Measurements from ENCODE around the gene RTEL1.

Gene RTEL1

DNA sequence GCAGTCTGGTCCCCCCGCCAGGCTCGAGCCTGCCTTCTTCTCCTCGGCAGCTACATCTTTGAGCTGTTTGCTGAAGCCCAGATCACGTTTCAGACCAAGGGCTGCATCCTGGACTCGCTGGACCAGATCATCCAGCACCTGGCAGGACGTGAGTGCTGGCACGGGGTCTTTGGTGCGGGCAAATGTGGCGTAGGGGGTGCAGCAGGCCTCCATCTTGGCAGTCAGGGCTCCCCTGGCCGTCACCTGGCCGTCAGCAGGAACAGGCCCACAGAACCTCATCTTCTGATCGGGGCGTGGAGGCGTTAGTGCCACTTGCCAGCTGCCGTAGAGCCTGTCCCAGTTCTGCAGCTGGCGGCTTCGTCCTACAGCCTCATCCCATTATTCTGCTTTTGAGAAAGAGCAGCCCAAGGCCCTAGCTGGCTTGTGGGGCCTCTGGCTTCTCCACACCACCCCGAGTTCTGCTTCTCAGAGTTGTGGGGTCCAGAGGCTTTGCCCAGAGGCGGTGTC is 21.7 kb downstream of the RTEL1 start:
- TF ChIP-seq, protein P1, sequence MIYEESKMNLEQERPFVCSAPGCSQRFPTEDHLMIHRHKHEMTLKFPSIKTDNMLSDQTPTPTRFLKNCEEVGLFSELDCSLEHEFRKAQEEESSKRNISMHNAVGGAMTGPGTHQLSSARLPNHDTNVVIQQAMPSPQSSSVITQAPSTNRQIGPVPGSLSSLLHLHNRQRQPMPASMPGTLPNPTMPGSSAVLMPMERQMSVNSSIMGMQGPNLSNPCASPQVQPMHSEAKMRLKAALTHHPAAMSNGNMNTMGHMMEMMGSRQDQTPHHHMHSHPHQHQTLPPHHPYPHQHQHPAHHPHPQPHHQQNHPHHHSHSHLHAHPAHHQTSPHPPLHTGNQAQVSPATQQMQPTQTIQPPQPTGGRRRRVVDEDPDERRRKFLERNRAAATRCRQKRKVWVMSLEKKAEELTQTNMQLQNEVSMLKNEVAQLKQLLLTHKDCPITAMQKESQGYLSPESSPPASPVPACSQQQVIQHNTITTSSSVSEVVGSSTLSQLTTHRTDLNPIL (CRISPR knock-in tag; IDR thresholded peaks at IDR 0.05; ENCODE audit: low read depth): no peak
- TF ChIP-seq BACH2 (CRISPR knock-in tag; IDR thresholded peaks at IDR 0.05; ENCODE audit: borderline replicate concordance) (no peak), ZFP30 (CRISPR knock-in tag; IDR thresholded peaks at IDR 0.05) (no peak), ESRRG (CRISPR knock-in tag; IDR thresholded peaks at IDR 0.05) (no peak), GLIS3 (CRISPR knock-in tag; IDR thresholded peaks at IDR 0.05) (no peak), ZC3H10 (CRISPR knock-in tag; IDR thresholded peaks at IDR 0.05) (no peak), ZNF70 (CRISPR knock-in tag; IDR thresholded peaks at IDR 0.05) (no peak)
- ATAC-seq: no peak

DNA sequence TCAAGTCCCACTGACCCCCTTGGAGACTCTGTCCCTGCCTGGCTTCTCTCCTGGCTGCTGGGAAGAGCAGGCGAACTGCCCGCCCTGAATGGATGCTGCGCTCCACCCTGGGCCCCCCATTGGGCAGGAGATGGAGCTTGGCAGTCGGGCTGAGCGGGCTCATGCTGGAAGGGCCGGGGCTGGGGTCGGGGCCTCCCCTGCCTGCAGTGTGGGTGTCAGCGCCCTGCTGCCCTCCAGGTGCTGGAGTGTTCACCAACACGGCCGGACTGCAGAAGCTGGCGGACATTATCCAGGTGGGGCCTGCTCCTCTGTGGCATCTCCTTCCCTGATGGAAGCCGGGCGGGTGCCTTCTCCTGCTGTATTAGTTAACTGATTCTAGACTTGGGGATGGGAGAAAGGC is 22.3 kb downstream of the RTEL1 start:
- no peak for TF ChIP-seq GLIS3 (CRISPR knock-in tag; IDR thresholded peaks at IDR 0.05)
- TF ChIP-seq RARB (CRISPR knock-in tag; IDR thresholded peaks at IDR 0.05): no peak
- TF ChIP-seq TOX (CRISPR knock-in tag; IDR thresholded peaks at IDR 0.05; ENCODE audit: borderline replicate concordance): no peak
- TF ChIP-seq, protein P2, sequence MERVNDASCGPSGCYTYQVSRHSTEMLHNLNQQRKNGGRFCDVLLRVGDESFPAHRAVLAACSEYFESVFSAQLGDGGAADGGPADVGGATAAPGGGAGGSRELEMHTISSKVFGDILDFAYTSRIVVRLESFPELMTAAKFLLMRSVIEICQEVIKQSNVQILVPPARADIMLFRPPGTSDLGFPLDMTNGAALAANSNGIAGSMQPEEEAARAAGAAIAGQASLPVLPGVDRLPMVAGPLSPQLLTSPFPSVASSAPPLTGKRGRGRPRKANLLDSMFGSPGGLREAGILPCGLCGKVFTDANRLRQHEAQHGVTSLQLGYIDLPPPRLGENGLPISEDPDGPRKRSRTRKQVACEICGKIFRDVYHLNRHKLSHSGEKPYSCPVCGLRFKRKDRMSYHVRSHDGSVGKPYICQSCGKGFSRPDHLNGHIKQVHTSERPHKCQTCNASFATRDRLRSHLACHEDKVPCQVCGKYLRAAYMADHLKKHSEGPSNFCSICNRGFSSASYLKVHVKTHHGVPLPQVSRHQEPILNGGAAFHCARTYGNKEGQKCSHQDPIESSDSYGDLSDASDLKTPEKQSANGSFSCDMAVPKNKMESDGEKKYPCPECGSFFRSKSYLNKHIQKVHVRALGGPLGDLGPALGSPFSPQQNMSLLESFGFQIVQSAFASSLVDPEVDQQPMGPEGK (CRISPR knock-in tag; IDR thresholded peaks at IDR 0.05; ENCODE audit: borderline replicate concordance): no peak
- TF ChIP-seq ARNTL (CRISPR knock-in tag; IDR thresholded peaks at IDR 0.05; ENCODE audit: borderline replicate concordance, low read depth): no peak
- no peak for TF ChIP-seq ZFP30 (CRISPR knock-in tag; IDR thresholded peaks at IDR 0.05)
- TF ChIP-seq, protein P3, sequence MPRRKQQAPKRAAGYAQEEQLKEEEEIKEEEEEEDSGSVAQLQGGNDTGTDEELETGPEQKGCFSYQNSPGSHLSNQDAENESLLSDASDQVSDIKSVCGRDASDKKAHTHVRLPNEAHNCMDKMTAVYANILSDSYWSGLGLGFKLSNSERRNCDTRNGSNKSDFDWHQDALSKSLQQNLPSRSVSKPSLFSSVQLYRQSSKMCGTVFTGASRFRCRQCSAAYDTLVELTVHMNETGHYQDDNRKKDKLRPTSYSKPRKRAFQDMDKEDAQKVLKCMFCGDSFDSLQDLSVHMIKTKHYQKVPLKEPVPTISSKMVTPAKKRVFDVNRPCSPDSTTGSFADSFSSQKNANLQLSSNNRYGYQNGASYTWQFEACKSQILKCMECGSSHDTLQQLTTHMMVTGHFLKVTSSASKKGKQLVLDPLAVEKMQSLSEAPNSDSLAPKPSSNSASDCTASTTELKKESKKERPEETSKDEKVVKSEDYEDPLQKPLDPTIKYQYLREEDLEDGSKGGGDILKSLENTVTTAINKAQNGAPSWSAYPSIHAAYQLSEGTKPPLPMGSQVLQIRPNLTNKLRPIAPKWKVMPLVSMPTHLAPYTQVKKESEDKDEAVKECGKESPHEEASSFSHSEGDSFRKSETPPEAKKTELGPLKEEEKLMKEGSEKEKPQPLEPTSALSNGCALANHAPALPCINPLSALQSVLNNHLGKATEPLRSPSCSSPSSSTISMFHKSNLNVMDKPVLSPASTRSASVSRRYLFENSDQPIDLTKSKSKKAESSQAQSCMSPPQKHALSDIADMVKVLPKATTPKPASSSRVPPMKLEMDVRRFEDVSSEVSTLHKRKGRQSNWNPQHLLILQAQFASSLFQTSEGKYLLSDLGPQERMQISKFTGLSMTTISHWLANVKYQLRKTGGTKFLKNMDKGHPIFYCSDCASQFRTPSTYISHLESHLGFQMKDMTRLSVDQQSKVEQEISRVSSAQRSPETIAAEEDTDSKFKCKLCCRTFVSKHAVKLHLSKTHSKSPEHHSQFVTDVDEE (CRISPR knock-in tag; IDR thresholded peaks at IDR 0.05): no peak
- TF ChIP-seq, protein P1 (CRISPR knock-in tag; IDR thresholded peaks at IDR 0.05; ENCODE audit: low read depth): no peak
- TF ChIP-seq SNAI2 (CRISPR knock-in tag; IDR thresholded peaks at IDR 0.05): no peak
- no peak for TF ChIP-seq ZNF70 (CRISPR knock-in tag; IDR thresholded peaks at IDR 0.05)
- no peak for TF ChIP-seq CSDC2 (CRISPR knock-in tag; IDR thresholded peaks at IDR 0.05)
- ATAC-seq: no peak

DNA sequence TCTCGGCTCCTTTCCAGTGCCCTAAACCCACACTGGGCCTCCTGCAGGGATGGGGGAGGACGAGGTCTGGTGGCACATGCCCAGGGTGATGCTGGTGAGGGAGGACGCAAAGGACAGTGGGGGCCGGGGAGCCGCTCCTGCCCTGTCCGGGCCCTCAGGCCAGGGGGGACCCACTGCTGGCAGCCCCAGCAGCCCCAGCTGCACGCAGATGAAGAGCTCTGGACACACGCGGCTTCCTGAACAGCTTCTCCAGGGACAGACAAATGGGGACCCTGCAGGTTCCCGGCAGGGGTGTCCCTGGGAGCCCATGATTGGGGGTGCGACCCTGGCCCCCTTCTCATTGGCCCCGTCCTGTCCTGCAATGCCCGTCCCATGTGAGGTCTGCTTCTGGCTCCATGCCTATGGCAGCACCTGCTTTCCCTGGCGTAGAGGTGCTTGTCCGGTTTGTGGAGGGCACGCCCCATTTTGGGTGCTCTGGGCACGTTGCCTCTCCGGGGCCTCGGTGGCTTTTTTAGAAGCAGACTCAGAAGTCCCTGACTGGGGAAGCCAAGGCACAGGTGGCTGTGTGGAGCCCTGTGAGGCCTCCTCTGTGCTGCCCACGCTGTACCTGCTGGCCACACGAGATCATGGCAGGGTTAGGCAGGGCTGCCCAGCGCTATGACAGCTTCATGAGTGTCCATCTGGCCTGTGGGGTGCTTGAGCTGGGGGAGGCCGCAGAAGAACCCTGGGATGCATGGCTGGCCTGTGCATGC is 22.9 kb downstream of the RTEL1 start:
- no peak for ATAC-seq
- TF ChIP-seq, protein P4, sequence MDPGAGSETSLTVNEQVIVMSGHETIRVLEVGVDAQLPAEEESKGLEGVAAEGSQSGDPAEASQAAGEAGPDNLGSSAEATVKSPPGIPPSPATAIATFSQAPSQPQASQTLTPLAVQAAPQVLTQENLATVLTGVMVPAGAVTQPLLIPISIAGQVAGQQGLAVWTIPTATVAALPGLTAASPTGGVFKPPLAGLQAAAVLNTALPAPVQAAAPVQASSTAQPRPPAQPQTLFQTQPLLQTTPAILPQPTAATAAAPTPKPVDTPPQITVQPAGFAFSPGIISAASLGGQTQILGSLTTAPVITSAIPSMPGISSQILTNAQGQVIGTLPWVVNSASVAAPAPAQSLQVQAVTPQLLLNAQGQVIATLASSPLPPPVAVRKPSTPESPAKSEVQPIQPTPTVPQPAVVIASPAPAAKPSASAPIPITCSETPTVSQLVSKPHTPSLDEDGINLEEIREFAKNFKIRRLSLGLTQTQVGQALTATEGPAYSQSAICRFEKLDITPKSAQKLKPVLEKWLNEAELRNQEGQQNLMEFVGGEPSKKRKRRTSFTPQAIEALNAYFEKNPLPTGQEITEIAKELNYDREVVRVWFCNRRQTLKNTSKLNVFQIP (CRISPR knock-in tag; IDR thresholded peaks at IDR 0.05; ENCODE audit: borderline replicate concordance, low read depth): no peak
- TF ChIP-seq BACH2 (CRISPR knock-in tag; IDR thresholded peaks at IDR 0.05; ENCODE audit: borderline replicate concordance): no peak
- no peak for TF ChIP-seq PPARA (CRISPR knock-in tag; IDR thresholded peaks at IDR 0.05; ENCODE audit: borderline replicate concordance)
- TF ChIP-seq, protein P1 (CRISPR knock-in tag; IDR thresholded peaks at IDR 0.05; ENCODE audit: low read depth): no peak
- no peak for TF ChIP-seq ESRRG (CRISPR knock-in tag; IDR thresholded peaks at IDR 0.05)
- TF ChIP-seq, protein P5, sequence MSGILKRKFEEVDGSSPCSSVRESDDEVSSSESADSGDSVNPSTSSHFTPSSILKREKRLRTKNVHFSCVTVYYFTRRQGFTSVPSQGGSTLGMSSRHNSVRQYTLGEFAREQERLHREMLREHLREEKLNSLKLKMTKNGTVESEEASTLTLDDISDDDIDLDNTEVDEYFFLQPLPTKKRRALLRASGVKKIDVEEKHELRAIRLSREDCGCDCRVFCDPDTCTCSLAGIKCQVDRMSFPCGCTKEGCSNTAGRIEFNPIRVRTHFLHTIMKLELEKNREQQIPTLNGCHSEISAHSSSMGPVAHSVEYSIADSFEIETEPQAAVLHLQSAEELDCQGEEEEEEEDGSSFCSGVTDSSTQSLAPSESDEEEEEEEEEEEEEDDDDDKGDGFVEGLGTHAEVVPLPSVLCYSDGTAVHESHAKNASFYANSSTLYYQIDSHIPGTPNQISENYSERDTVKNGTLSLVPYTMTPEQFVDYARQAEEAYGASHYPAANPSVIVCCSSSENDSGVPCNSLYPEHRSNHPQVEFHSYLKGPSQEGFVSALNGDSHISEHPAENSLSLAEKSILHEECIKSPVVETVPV (CRISPR knock-in tag; IDR thresholded peaks at IDR 0.05): no peak
- no peak for TF ChIP-seq SNAI2 (CRISPR knock-in tag; IDR thresholded peaks at IDR 0.05)
- TF ChIP-seq OSR1 (CRISPR knock-in tag; IDR thresholded peaks at IDR 0.05): no peak
- TF ChIP-seq CSDC2 (CRISPR knock-in tag; IDR thresholded peaks at IDR 0.05): no peak
- no peak for TF ChIP-seq ZFP3 (CRISPR knock-in tag; IDR thresholded peaks at IDR 0.05)
- TF ChIP-seq ZNF70 (CRISPR knock-in tag; IDR thresholded peaks at IDR 0.05): no peak
- no peak for TF ChIP-seq ARNTL (CRISPR knock-in tag; IDR thresholded peaks at IDR 0.05; ENCODE audit: borderline replicate concordance, low read depth)
- TF ChIP-seq TCF4 (CRISPR knock-in tag; IDR thresholded peaks at IDR 0.05; ENCODE audit: borderline replicate concordance): no peak
- no peak for TF ChIP-seq GLIS3 (CRISPR knock-in tag; IDR thresholded peaks at IDR 0.05)
- TF ChIP-seq ZNF8 (CRISPR knock-in tag; IDR thresholded peaks at IDR 0.05): no peak
- no peak for TF ChIP-seq ZFP30 (CRISPR knock-in tag; IDR thresholded peaks at IDR 0.05)
- TF ChIP-seq, protein P2 (CRISPR knock-in tag; IDR thresholded peaks at IDR 0.05; ENCODE audit: borderline replicate concordance): no peak

Measured in SK-N-SH treated with all-trans-retinoic acid at 6 μM for 48 hours (cell line).